ENCODE data around the gene MASTL. TPM values are rescaled to one million over a fixed set of nuclear protein-coding genes. Genes with fewer than 3 reads are reported as not detected.
A peak's percentile ranks its signal among the peaks of the same experiment; 100 is the strongest.

Gene MASTL
- 10 to 100 TPM in 1 of 4 donors, 1 to 10 TPM in 2, under 1 TPM in 1; 0.59 to 17.9 (median 7.5) TPM for total RNA-seq

DNA sequence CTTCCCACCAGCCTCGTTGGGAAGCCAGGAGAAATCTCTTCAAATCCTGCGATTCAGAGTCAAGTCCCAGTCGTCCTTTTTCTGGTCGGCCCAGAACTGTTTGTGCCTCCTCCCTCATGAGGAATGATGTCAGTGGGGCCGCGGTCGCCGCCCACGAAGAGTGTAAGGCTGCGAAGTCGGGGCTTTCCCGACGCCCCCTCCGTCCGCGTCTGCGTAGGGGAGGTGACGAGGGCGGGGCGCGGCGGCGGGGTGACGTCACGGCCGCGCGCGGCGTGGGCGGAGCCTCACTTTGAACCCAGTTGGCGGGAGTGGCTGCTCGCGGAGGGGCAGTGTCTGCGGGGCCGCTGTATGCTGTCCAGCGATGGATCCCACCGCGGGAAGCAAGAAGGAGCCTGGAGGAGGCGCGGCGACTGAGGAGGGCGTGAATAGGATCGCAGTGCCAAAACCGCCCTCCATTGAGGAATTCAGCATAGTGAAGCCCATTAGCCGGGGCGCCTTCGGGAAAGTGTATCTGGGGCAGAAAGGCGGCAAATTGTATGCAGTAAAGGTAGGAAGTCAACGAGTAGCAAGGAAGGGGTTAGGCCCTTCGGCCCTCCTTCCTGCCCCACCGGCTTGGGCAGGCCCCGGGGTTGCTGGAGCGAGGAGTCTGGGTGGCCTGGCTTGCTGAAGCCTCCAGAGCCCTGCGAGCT, at the start of gene MASTL:
Gene MASTL, plus strand, starts transcription at position 287 of the 689 bp plus-strand sequence. Its CDS starts 75 bp downstream, at position 362.
- intact Hi-C loops (cut with DNase I; ENCODE audit: low total_unique reads) = no loop called here
- Histone ChIP-seq H3K9me3 (no peaks in the 10 kb centered on the region), H3K36me3 (no peaks in the 10 kb centered on the region), H3K4me3 (peak within 1 kb of the TSS; percentile 82 to 93), H3K4me1 (peaks cover 0 to 7% of the 10 kb centered on the region in 2 donors), H3K27me3 (no peaks in the 10 kb centered on the region), H3K27ac (peak within 1 kb of the TSS; percentile 98 to 99)
- DNase-seq = peak; percentile 92 to 94
- peak; percentile 92 to 94 for TF ChIP-seq POLR2A (IDR thresholded peaks at IDR 0.05)
- TF ChIP-seq, protein P1, sequence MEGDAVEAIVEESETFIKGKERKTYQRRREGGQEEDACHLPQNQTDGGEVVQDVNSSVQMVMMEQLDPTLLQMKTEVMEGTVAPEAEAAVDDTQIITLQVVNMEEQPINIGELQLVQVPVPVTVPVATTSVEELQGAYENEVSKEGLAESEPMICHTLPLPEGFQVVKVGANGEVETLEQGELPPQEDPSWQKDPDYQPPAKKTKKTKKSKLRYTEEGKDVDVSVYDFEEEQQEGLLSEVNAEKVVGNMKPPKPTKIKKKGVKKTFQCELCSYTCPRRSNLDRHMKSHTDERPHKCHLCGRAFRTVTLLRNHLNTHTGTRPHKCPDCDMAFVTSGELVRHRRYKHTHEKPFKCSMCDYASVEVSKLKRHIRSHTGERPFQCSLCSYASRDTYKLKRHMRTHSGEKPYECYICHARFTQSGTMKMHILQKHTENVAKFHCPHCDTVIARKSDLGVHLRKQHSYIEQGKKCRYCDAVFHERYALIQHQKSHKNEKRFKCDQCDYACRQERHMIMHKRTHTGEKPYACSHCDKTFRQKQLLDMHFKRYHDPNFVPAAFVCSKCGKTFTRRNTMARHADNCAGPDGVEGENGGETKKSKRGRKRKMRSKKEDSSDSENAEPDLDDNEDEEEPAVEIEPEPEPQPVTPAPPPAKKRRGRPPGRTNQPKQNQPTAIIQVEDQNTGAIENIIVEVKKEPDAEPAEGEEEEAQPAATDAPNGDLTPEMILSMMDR (IDR thresholded peaks at IDR 0.05) = peak in 1 of 4 experiments; percentile 17

DNA sequence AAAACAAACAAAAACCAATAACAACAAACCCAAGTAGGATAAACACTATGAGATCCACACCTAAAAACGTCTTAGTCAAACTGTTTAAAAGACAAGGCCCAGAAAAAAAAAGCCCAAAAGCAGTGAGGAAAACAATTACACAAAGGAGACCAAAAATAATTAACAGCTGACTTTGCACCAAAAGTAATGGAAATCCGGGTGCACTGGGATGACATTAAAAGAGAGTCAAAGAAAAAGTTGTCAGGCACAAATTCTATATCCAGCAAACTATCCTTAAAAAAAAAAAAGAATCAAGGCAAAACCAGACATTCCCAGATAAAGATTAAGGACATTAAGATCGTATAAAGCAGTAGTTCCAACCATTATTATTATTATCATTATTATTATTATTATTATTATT, 47.0 kb upstream of the MASTL start:
- no peaks in the 10 kb centered on the region for H3K27me3 ChIP-seq
- intact Hi-C loops (cut with DNase I; ENCODE audit: low total_unique reads) = no loop called here
- no peak overlapping the region for H3K4me3 ChIP-seq
- no peak for DNase-seq
- TF ChIP-seq, protein P1 (IDR thresholded peaks at IDR 0.05) = no peak
- TF ChIP-seq POLR2A (IDR thresholded peaks at IDR 0.05) = no peak
- no peaks in the 10 kb centered on the region for H3K9me3 ChIP-seq
- H3K4me1 ChIP-seq = no peaks in the 10 kb centered on the region
- no peak overlapping the region for H3K27ac ChIP-seq
- H3K36me3 ChIP-seq = no peaks in the 10 kb centered on the region

DNA sequence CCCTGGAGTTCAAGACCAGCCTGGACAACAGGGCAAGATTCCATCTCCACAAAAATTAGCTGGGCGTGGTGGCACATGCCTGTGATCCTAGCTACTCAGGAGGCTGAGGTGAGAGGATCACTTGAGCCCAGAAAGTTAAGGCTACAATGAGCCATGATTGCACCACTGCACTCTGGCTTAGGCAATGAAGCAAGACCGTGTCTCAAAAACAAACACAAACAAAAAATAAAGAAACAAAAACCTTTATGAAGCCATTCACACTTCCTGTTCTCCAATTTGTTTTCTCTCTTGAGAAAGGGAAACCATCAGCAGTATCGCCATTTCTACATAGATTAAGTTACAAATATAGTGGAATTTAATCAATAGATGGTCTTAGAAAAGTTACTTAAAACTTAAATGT, 20.8 kb upstream of the MASTL start:
- Histone ChIP-seq H3K36me3 (no peaks in the 10 kb centered on the region), H3K27ac (no peak overlapping the region), H3K27me3 (no peaks in the 10 kb centered on the region), H3K9me3 (no peaks in the 10 kb centered on the region), H3K4me1 (no peaks in the 10 kb centered on the region), H3K4me3 (no peak overlapping the region)
- TF ChIP-seq, protein P1 (IDR thresholded peaks at IDR 0.05) = no peak
- no peak for TF ChIP-seq POLR2A (IDR thresholded peaks at IDR 0.05)
- DNase-seq = no peak
- intact Hi-C loops (cut with DNase I; ENCODE audit: low total_unique reads) = no loop called here

DNA sequence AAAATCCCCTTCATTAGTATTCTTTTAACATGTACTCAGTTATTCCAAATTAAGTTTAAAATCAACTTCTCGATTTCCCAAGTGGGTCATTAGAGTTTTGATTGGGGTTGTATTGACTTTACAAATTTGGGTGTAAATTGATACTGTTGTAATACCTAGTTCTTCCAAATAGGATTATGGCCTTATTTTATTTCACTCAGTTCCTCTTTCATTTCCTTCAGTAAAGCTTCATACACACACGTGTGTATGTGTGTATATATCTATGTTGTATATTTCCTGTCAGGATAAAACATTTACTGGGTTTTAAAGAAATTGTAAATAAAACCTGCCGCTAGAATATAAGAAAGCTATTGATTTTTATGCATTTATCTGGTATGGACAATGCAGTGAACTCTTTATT, 16.9 kb upstream of the MASTL start:
- Histone ChIP-seq H3K27me3 (no peaks in the 10 kb centered on the region), H3K9me3 (no peaks in the 10 kb centered on the region), H3K36me3 (no peaks in the 10 kb centered on the region), H3K27ac (no peak overlapping the region), H3K4me3 (no peak overlapping the region), H3K4me1 (no peaks in the 10 kb centered on the region)
- TF ChIP-seq, protein P1 (IDR thresholded peaks at IDR 0.05) = no peak
- TF ChIP-seq POLR2A (IDR thresholded peaks at IDR 0.05) = no peak
- intact Hi-C loops (cut with DNase I; ENCODE audit: low total_unique reads) = no loop called here
- DNase-seq = no peak

DNA sequence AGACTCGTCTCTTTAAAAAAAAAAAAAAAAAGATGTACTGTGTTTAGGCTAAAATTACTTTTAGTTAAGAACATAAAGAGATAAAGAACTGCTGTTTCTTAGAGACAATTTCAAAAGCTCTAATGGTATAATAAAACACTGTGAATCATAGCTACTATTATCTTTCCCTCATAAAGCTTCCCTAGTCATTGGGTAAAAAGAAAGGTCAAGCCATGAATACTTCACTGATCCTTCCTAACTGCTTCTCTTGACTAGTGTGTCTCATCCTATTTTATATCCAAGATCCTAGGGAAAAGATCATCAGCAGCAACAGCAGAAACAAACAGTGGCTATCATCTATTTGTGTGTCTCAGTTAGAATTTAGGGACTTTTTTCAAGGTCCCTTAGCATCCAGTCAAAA, 11.5 kb upstream of the MASTL start:
- Histone ChIP-seq H3K9me3 (no peaks in the 10 kb centered on the region), H3K4me1 (no peaks in the 10 kb centered on the region), H3K4me3 (no peak overlapping the region), H3K27me3 (no peaks in the 10 kb centered on the region), H3K27ac (no peak overlapping the region), H3K36me3 (no peaks in the 10 kb centered on the region)
- intact Hi-C loops (cut with DNase I; ENCODE audit: low total_unique reads) = no loop called here
- no peak for TF ChIP-seq POLR2A (IDR thresholded peaks at IDR 0.05)
- TF ChIP-seq, protein P1 (IDR thresholded peaks at IDR 0.05) = no peak
- DNase-seq = no peak
